22Rv1 (cell line): ENCODE results near the gene IFNLR1.

Experiments used
- ZFX ChIP-seq: fragments of 450-650 bp; IDR thresholded peaks from 2 replicates; pipeline ENCODE4 v1.6.1; 2017; ENCODE audit warnings: antibody characterized with exemption, borderline replicate concordance
- TF ChIP-seq, protein P1 (sequence below): fragments of 450-650 bp; IDR thresholded peaks from 2 replicates; pipeline ENCODE4 v1.5.1; 2017; ENCODE audit warnings: mild to moderate bottlenecking

- TF ChIP-seq, protein P1, sequence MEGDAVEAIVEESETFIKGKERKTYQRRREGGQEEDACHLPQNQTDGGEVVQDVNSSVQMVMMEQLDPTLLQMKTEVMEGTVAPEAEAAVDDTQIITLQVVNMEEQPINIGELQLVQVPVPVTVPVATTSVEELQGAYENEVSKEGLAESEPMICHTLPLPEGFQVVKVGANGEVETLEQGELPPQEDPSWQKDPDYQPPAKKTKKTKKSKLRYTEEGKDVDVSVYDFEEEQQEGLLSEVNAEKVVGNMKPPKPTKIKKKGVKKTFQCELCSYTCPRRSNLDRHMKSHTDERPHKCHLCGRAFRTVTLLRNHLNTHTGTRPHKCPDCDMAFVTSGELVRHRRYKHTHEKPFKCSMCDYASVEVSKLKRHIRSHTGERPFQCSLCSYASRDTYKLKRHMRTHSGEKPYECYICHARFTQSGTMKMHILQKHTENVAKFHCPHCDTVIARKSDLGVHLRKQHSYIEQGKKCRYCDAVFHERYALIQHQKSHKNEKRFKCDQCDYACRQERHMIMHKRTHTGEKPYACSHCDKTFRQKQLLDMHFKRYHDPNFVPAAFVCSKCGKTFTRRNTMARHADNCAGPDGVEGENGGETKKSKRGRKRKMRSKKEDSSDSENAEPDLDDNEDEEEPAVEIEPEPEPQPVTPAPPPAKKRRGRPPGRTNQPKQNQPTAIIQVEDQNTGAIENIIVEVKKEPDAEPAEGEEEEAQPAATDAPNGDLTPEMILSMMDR: no peak
- no peak for TF ChIP-seq ZFX
Observed at GRCh38 chr1:24161270-24161669, 25.8 kb downstream of the IFNLR1 start.
